ENCODE measurements around the gene SLC4A2. TPM values are rescaled to one million over a fixed set of nuclear protein-coding genes. Genes with fewer than 3 reads are reported as not detected.

The SLC4A2 gene
- total and polyA plus RNA-seq, 2 of the 8 experiments (the other 6 are each of a cell fraction or from before 2014, with no cell fraction given), result 72.6 to 147 TPM

DNA sequence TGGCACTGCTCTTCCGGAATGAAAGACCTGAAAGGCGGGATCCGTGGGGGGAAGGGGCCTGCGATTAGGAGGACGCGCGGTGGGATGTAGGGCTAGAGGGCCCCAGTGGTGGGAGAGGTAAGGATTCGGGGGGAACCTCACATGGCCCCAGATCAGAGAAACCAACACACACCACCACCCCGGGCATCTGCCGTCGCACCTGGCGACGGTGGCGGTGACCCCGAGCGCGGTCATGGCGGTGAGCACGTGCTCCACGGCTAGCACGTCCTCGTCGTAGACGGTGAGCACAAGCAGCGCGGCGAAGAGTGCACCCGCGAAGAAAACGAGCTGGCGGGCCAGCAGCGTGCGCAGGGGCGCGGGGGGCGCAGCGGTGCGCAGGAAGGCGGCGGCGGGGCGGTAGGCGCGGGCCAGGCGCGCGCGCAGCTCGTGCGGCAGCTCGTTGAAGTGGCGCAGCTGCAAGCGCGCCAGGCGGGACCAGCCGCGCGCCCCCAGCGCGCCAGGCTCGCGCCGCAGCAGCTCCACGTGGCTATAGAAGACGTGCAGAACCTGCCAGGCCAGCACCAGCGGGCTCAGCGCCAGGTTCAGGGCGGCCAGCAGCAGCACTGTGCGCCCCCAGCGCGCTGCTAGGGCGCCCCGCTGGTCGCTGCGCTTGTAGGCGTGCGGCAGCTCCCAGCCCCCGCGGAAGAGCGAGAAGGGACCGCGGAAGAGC lies 40.8 kb upstream of the SLC4A2 start (continued):
- peak; percentile 50 for TF ChIP-seq EZH2 (IDR thresholded peaks at IDR 0.05; ENCODE audit: low read depth, low read length, severe bottlenecking)
- no peak for TF ChIP-seq RXRA (IDR thresholded peaks at IDR 0.05; ENCODE audit: insufficient read depth, low read depth, low read length)
- no peak for TF ChIP-seq RAD21 (IDR thresholded peaks at IDR 0.05 in 1 of 2, conservative IDR thresholded peaks at IDR 0.05 in 1 of 2; ENCODE audit: low read depth in 2 of 2, low read length in 2 of 2)
- 0 out of 2 replicates have a peak, but pooled peaks have one; percentile 26 for TF ChIP-seq POLR2AphosphoS5 (IDR thresholded peaks at IDR 0.05; ENCODE audit: low read depth, low read length)
- TF ChIP-seq SP4 (IDR thresholded peaks at IDR 0.05; ENCODE audit: low read length), result no peak
- no peak; the same call in 1 of the 2 replicates for TF ChIP-seq CREB1 (IDR thresholded peaks at IDR 0.05)
- TF ChIP-seq SUZ12 (IDR thresholded peaks at IDR 0.05; ENCODE audit: low read length), result peak; percentile 43; the same call in 1 of the 2 replicates
- no peak for TF ChIP-seq JUN (IDR thresholded peaks at IDR 0.05; ENCODE audit: low read depth, low read length)
- no peak; the same call in 1 of the 2 replicates for TF ChIP-seq YY1 (IDR thresholded peaks at IDR 0.05; ENCODE audit: low read depth, low read length)
- TF ChIP-seq, protein P1, sequence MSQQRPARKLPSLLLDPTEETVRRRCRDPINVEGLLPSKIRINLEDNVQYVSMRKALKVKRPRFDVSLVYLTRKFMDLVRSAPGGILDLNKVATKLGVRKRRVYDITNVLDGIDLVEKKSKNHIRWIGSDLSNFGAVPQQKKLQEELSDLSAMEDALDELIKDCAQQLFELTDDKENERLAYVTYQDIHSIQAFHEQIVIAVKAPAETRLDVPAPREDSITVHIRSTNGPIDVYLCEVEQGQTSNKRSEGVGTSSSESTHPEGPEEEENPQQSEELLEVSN (IDR thresholded peaks at IDR 0.05), result peak; percentile 100
- peak in 1 of 2 experiments; percentile 94; a peak in 2 of 4 replicates for TF ChIP-seq HDAC2 (IDR thresholded peaks at IDR 0.05; ENCODE audit: borderline replicate concordance in 1 of 2, low read depth in 2 of 2, low read length in 2 of 2)
- no peak for TF ChIP-seq SIRT6 (IDR thresholded peaks at IDR 0.05; ENCODE audit: low read length)

Data from H1 (cell line).